ENCODE data around the gene GHR.

GHR gene

DNA sequence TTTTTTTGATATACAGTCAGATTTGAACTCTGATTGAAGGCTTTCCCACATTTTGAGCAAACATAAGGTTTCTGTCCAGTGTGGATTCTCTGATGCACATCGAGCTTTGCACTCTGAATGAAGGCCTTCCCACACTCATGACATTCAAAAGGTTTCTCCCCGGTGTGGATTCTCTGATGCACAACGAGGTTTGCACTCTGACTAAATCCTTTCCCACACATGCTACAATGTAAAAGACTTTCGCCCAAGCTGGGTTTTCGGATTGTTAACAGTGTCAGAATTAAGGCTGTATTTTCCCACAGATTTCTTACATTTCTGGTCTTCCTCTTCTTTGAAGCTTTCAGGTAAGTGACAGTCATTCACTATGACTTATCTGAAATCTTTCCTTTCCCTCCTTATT, 44.3 kb downstream of the GHR start:
- no peak for DNase-seq

DNA sequence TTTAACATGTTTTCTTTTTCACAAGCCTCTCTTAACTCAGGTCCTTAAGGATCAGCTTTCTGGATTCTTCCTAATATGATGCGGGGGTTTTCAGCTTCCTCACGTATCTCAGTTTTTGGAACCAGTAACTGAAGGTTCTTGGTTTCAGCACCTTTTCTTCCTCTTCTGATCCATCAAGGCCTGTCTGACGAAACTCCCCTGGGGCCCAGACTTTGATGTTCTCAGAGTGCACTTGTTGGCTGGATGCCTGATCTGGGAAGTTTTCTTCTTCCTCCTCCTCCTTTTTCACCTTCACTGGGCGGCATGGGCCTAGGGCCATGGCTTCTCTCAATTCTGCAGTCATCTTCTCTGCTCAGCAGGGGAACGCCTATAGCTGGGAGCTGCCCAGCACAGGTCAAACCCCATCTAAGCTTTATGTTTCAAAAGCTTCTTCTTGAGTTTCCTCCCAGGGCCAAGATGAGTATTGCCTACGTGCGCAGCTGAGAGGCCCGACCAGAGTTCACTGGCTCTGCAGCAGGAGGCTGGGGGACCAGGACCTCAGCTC, 44.8 kb downstream of the GHR start:
- no peak for DNase-seq

DNA sequence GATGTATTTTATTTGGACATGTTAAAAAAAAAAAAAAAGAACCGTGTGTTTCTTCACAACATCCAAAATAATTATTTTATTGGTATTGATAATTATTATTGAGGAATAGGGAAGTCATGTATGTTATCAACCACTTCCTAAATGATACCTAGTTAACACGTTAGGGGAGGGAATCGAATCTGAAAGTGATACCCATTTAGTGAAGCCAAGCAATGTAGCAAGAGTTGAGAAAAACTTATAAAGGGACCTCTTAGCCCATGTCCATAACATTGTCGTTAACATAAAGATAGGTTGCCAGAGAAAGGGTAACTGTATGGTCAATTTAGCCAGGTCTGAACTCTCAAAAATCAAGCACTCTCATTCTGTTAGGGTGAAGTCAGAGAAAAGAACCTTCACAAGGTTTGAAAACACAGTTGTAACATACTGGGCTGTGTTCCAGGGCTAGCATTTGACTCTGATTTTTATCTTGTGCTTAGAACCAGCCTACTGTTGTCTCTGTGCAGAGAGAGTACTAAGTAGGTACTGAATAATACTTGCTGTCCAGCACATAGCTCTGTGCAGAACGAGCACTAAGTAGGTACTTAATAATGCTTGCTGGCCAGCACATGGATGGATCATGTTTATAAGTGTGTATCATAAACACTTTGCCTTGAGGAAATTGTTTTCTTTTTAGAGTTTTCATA, 60.4 kb downstream of the GHR start:
- no peak for DNase-seq

DNA sequence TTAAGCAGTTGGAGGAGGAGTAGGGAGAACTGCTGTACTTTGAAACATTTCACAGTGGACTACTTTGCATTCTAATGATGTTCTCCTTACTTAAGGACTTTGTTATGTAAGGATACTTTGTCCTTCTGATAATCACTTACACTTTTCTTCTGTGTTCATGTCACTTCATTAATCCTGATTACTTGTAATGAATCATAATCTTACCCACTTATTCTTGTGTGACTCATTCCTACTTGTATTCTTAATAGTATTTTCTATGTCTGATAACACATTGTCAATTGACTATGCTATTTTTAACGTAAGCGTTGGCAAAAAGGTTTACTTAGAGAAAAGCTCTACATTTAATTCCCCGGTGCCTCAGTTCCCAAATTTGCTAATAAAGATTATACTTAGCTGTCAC, 63.8 kb downstream of the GHR start:
- no peak for DNase-seq

DNA sequence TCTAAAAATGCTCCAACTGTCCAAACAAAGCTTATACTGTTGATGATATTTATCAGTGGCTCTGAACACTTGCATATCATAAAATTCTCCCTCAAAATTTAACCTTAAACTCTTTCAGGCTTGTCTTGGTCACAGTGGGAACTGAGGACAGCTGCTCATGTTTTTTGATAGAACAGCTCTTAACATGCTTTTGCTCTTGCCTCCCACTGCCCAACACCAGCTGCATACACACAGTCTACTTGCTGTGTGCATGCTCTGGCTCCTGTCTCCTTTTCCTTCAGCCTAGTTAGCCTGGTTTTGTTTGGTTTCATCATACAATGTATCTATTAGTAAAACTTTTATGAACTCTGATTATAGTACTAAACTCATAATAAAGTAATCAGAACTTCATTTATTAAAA, 64.6 kb downstream of the GHR start:
- DNase-seq = no peak

DNA sequence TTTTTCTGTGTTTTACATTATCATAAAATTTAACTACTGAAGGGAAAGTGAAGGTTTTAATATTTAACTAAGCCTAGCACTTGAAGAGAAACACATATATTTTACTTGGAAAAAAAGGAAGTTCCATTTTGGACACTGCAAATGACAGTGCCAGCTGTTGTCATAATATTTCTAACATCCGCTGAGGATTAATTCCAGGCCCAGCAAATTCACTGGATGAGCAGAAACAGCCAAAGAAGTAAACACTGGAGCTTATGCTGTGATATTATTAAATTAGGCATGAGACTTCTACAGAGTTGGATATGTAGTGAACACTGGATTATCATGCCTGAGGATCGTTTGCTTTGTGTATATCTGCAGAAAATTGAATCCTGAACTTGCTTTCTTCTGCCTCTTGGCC, 67.6 kb downstream of the GHR start:
- DNase-seq = no peak

DNA sequence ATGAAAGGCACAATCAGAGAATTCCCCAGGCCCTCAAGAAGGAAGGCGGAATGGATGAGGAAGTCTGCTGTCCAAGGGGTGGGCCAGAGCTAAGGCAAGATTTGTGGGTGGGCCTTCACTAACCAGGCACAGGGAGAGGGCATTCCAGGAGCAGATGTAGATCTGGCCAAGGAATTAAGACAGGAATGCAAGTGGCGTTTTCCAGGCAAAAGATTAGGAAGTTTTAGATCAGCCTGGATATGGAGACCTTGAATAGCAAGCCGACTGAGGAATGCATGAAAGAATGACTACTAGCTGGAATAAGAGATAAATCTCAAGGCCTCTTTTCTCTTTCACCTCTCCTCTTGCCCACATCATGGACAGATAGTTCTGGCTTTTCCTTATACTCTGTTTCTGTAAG, 68.5 kb downstream of the GHR start:
- no peak for DNase-seq

DNA sequence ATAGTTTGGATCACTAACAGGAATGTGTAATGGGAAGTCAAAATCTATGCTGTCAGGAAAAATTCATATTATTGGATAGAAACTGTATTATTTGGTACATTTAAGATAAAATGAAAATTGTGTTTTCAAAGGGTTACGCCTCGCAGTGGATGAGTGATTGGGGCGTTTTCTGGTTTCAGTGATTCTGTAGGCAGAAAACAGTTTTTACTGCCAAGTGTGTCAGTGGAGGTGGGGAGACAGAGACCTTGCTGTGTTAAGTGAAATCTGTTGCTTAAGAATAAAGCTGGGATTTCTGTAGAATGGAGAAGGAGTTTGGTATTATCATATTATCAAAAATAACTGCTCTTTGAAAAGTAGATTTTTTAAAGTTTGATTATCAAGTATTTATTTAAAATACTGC, 69.7 kb downstream of the GHR start:
- DNase-seq = no peak

DNA sequence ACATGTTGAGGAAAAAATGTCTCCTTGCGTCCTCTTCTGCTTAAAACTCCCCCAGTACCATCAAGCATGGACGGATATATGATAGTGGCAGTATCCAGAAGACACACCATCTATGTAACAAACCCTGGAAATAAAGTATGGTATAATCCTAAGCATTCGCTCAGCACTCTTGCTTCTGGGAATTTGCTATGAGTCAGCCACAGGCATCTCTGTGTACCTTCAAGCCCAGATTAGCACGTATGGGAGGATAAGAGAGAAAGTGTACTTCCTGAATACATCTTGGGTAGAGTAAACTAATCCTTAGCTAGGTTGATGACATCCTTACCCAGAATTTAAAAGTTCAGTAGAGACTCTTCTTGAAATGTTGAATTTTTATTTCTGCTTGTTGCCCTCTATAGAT, 71.2 kb downstream of the GHR start:
- no peak for DNase-seq

DNA sequence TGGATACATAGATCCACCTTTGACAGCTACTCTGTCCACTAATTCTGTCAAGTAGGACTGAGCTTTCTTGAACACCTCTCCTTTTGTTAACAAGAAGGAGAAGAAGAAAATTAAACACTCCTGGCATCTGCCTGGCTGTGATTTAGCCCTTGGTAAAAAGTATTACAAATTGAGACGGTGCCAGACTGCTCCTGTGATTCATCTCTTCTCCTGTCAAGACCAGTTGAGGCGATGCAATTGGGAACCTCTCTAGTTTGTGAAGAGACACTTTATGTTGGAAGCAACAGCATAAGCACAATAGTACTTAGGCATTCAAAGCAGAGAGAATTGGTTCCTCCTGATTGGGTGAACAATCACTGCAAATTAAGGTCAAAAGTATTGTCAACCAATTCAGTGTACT, 72.7 kb downstream of the GHR start:
- no peak for DNase-seq

DNA sequence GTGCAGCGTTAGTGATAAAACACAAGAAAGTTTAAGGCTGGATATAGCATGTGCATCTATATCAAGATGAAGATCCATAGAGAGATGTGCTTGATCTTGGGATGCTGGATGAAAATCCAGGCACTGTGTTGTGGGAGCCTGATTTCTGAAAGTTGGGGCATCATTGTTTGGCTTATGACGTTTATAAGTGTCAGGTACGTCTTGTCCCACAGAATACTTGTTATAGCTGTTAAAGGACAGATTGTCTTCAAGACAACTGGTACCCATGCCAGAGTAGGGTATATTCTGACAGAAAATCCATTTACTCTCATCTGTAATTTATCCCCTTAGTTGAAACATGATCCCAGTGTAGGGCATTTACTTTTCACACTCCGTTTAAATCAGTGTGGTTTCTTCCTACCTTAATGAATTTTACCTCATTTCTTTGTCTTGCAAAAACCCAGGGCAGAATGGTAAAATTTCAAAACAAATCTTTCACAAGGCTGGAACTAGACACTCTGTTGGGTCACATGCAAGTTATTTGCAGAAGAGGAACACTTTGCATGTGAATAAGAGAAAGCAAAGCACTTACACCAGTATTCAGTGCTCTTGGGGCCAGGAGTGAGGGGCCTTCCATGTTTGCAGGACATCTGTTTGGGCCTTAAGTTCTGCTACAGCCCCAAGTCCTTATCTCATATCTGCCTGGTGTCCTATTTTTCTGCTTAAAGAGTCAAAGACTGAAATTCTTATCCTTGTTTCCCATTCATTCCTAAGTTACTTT, 73.3 kb downstream of the GHR start:
- DNase-seq = no peak

DNA sequence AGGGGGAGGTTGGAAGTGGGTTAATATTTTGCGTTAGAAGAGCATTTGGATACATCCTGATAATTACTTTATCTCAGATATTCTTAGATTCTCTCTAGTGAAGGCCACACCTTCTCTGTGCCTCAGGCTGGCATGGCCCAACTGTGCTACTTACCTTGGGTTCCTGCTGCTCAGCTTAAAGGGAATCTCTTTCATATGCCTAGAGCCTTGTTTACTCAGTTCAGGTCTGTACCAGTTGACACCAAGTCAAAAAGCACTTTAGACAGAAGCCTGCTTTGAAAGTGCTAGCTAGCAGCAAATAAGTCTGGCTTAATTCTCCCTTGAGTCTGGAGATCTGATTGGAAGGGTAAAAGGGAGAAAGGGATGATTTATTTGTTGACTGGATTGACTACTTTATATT, 74.8 kb downstream of the GHR start:
- DNase-seq = no peak

DNA sequence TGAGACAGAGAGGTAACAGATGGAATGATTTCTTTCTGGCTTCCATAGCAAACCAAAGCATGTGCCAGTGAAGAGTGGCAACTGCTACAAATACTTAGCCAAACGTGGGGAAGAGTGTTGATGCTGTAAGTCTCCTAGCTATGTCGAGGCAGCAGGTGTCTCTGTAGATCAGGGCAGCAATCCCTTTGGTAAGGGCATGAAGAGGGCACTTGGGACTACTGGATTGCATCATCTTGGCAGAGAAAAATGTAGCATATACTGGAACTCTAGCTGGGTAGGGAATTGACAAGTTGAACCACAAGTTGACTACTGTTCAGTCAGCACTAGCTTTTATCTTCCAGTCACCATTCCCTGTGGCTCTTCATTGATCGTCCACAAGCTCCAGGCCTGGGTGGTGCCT, 75.8 kb downstream of the GHR start:
- no peak for DNase-seq

DNA sequence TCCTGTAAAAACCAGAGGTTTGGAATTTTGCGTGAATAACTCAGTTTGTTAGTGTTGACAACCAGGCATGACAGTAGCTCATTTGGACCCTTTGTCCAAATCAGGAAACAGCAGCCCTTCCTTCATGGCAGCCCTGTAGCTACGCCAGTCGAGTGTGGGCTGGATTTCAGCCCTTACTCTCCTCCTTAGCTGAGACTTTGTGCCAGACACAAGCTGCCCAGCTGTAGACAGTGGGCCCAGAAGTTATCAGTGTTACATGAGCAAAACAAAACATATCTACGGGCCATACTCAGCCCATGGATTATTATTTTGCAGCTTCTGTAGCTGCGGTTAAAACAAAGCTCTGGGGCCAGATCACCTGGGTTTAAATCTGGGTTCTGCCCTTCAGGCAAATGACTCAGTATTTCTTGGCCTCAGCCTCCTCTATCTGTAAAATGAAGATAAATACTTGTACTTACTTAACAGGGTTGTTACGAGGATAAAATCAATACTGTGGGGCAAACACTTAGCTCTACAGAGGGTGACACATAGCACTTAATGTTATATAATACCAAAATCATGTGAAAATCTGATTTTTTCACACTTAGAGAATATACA, 76.9 kb downstream of the GHR start:
- DNase-seq = no peak

DNA sequence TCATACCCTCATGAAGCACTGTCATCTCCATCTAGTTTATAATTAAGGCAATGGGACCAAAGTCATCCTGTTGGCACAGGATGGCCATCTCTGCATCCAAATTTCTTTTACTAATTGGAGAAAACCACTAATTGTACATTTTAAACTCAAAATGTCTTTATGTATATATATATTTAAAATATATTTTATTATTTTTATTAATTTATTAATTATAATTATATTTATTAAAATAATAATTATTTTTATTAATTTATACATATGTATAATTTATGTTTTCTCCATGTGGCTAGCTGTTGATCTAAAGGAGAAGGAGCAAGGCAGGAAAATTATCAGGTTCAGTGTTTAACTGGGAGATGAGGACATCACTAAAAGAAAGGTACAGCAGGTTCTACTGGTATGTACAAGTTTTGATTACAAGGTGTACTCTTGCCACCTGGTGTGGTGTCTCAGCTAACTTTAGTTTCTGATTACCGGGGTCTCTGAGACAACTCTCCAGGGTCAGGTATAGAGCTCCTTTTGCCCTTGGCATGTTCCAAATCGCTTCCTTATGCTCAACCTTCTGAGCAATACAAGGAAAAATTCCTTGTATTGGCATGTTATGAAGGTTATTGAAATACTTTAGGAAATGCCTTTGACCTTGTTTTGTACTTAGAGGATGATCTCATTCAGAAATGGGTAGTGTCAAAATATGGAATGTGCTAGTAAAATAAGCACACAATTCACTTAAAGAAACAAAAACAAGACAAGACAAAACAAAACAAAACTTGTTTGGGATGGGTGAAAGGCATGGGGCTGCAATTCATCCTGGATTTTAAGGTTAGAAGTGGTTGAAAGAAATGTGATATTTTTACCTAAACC, 79.6 kb downstream of the GHR start:
- DNase-seq = no peak

DNA sequence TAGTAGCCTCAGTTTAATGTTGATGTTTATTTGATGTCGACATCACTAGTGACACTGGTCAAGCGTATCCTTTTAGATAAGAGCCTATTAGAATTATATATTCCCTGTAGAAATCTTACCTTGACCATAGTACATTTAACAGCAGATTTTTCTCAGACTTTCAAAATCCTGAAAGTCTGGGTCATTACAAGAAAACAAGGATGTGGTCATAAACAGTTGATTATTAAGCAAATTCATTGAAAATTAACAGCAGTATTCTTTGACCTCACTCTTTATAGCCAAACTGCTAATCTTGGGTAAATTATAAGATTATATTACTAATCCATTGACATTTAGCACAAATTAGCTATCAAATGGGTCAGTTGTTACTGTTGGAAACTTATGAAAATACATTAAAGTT, 83.4 kb downstream of the GHR start:
- no peak for DNase-seq

DNA sequence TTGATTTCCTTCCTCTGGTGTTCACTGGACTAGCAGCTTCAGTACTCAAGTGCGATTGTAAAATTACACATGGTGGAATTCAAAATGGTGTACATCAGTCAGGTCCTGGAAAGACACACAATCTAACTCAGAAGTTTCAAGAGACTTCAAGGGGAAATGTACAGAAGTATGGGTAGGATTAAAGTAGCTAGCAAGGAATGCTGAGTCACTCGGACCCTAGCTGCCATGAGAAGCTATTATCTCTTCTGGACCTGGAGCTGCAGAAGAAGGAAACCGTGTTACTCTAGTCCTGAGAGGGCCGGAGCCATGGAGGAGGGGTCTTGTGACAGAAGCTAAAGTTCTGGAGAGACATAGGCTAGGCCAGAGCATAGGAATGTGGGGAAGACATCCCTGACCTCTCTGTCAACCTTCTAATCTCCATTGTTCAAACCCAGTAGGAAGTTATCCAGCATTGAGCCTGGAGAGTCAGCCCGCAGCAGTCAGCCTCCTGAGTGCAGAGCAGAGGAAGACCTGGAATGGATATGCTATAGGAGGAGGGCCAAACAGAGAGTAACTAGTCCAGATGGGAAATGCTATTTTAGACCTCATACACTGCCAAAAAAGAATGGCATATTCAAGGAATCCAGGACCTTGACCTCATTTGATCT, 84.3 kb downstream of the GHR start:
- DNase-seq = no peak

DNA sequence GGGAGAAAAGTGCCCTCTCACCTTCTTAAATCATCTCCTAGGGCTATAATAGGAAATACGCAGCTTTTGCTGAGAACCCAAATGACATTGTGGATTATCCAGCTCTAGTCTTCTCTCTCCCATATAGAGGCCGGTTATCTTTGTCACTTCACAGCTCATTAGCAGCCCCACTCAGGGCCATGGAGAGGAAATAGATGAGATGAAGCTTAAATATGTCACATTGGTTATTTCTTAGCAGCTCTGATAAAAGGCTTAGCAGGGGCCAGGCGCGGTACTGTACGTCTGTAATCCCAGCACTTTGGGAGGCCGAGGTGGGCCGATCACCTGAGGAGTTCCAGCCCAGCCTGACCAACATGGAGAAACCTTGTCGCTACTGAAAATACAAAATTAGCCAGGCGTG, 90.0 kb downstream of the GHR start:
- DNase-seq = no peak

DNA sequence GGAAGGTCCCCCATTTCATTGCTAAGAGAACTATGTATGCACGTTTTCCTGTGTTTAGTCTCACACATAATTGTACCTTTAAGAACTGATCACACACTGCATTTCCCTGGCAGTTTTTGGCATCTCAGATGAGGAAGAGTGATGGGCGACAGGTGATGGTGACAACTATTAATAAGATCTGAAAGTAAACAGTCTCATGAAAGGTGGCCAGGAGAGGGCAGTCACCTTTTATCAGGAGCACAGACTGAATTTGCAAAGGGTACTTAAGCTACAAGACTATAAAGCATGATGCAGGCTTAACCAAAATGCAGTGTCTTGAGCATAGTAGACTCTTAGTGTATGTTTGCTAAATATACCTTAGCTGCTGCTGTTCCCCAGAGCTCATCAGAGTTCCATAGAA, 91.5 kb downstream of the GHR start:
- DNase-seq = no peak

DNA sequence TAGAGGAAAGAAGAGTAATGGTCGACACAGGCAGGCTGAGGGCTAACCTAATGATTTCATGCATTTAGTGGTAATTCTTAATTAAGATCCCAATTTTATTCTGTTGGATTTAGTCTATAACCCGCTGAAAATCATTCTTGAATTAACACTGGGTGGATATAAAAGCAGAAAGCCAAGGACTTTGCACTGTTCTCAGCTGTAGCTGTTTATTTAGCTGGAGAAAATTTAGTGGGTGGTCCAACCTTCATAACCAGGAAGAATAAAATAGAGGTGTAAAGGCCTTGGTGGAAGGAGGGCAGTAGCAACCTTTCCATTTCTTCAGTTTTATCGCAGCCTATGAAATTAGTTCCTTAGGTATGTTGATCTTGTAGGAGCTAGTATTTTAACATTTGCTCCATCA, 92.3 kb downstream of the GHR start:
- DNase-seq = no peak

DNA sequence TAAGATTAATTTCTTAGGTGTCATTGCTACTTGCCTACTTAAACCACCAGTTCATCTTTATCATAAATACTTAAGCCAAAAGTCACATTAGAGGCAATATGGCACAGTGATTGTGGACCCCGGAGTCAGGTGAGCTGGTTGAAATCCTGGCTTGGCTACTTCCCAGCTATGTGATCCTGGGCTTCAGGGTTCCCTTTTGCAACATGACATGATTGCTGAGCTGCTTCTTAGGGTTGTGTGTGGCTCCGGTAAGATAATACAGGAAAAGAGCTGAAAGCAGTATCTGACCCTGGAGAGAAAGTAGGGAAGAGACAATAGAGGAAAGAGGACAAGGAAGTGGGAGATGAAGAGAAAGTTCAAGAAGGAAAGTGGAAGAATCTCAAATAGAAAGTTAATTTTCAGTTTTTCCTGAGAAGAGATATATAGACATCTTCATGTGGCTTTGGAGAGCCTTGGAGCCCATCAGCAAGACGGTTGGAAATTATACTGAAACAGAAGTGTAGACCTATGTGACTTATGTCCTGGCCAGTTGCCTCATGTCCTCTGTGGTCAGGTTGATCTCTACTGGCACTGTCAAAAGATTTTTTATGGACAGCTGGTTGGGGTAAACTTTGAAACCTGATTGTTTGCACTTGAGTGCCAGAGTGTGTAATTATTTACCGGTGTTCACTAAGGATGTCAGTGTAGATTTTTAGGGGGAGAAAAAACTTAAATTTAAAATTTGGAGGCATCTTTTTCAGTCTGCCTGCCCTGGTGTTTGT, 93.2 kb downstream of the GHR start:
- DNase-seq = no peak

DNA sequence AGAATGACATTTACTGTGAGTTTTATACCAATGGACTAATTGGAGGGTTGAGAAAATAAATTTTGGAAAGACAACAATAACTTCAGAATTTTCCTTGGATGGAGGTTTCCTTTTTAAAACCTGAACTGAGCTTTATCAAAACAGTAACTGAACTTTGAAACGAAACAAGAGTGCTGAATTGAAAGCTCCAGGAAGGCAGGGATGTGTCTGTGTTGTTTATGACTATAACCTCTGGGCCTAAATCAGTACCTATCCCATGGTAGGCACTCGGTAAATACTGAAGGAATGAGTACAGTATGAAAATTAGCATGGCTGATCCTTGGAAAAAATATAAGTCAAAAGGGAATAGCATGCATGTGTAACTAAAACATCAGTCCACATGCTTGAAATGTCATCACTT, 93.9 kb downstream of the GHR start:
- no peak for DNase-seq
